Cardiac muscle cell (in vitro differentiated cells and primary cell): ENCODE measurements around the gene AP1G2. TPM values are rescaled to one million over a fixed set of nuclear protein-coding genes. Genes with fewer than 3 reads are reported as not detected.

ENCODE experiments used
- DNase-seq, 2 donors: peaks; one replicate each; pipeline versions ENCODE4 v3.0.0 to v3.0.0-alpha.2; 2010 to 2017; ENCODE audit warnings: low read depth in 1 of 2, low spot score in 1 of 2
- H3K27ac ChIP-seq: fragments of 200-600 bp; sonication (generic); 2 replicates; pipeline ENCODE4 v1.5.1; 2016
- H3K27me3 ChIP-seq: fragments of 200-600 bp; sonication (generic); 2 replicates; pipeline ENCODE4 v1.6.0; 2016; ENCODE audit warnings: control low read depth
- H3K36me3 ChIP-seq: fragments of 200-600 bp; sonication (generic); 2 replicates; pipeline ENCODE4 v1.5.1; 2016; ENCODE audit warnings: control low read depth
- H3K4me1 ChIP-seq: fragments of 200-600 bp; sonication (generic); 2 replicates; pipeline ENCODE4 v1.8.1; 2017; ENCODE audit warnings: low read depth, mild to moderate bottlenecking, mixed run types
- H3K4me3 ChIP-seq: fragments of 200-600 bp; sonication (generic); 2 replicates; pipeline ENCODE4 v1.5.1; 2016; ENCODE audit warnings: mild to moderate bottlenecking
- H3K9me3 ChIP-seq: fragments of 200-600 bp; sonication (generic); 2 replicates; pipeline ENCODE4 v1.5.1; 2017; ENCODE audit warnings: low read depth, mild to moderate bottlenecking, control low read depth
- CTCF ChIP-seq: IDR thresholded peaks from 2 replicates; pipeline ENCODE4 v1.5.1; 2012; ENCODE audit warnings: low read depth, mild to moderate bottlenecking, low read length
- polyA plus RNA-seq: library from polyadenylated mRNA; unstranded; fragments of >200 nt; fragmentation: Nextera tagmentation; extraction: Ambion mirVana; gene quantifications from 2 replicates; pipeline ENCODE4 v1.2.1, GENCODE V29; 2016
- total RNA-seq: library from RNA; depleted of rRNA; stranded (reverse); fragments of >200 nt; gene quantifications from 2 replicates; pipeline ENCODE4 v1.2.3, GENCODE V29; 2016

Gene AP1G2
- total and polyA plus RNA-seq, 2 experiments from 2014 or later: 123 to 141 TPM

DNA sequence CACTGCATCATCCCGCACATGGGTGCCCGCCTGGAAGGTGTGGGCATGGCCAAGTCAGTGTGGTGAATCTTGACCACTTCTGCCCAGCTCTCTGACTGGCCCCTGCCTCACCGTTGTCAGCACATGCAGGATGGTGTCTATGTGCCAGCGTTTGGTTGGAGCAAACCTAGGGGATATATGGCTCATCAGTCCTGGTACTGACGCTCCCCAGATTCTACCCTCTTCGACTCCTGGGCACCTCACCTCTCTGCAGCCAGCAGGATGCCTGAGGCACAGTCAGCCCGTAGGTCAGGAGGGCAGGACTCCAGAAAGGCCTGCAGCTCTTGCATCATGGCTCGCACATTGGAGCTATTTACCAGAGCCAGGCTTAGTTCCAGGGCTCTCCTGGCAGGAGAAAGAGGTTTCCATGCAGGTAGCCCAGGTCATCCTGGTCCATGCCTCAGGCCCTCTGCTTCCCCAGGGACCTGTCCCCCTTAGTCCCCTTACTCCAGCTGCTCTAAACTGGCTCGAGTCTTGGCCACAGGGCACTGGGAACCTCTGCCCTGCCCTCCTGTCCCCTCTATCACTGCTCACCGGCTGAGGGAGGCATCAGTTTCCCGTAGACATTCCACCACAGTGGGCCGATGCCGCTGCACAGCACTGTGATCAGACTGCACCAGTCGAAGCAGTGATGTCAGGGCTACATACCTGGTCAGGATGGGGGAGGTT, 4.0 kb downstream of the AP1G2 start:
- Histone ChIP-seq H3K4me3 (no peak overlapping the region), H3K27me3 (no peaks in the 10 kb centered on the region), H3K4me1 (peaks cover 14% of the 10 kb centered on the region), H3K27ac (no peak overlapping the region), H3K36me3 (peaks cover 12% of the 10 kb centered on the region), H3K9me3 (no peaks in the 10 kb centered on the region)
- TF ChIP-seq CTCF: no peak
- DNase-seq: no peak

DNA sequence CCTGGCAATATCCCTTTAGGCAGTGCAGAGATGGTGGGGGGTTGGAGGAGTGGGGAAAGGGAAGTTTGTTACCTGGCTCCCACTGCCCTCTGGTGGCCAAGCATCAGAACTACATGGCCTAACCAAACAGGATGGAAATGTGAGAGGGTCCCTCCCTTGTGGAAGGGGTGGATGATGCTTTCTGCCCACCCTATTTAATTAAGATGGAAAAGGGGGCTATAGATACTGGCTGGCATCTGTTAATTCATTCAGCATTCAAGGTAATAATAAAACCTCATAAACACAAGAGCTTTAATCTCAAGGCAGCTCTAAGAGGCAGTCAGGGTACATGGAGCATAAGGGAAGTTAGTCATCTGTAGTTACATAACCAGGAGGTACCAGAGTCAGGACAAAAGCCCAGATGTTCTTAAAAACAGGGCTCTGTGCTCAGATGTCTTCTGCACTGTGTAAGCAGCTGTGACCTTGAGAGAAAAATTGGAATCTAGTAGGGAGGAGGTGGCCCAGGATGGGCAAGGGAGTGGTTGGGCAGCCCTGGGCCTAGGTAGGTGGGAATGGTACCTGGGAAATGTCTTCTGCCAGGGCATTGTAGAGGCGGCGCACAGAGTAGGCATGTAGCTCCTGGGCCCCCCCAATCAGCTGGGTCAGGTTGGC, 4.6 kb downstream of the AP1G2 start:
- Histone ChIP-seq H3K27me3 (no peaks in the 10 kb centered on the region), H3K4me3 (no peak overlapping the region), H3K36me3 (peaks cover 12% of the 10 kb centered on the region), H3K4me1 (peaks cover 7% of the 10 kb centered on the region), H3K27ac (no peak overlapping the region), H3K9me3 (no peaks in the 10 kb centered on the region)
- peak; percentile 67 to 77 for DNase-seq
- TF ChIP-seq CTCF: peak; percentile 96

DNA sequence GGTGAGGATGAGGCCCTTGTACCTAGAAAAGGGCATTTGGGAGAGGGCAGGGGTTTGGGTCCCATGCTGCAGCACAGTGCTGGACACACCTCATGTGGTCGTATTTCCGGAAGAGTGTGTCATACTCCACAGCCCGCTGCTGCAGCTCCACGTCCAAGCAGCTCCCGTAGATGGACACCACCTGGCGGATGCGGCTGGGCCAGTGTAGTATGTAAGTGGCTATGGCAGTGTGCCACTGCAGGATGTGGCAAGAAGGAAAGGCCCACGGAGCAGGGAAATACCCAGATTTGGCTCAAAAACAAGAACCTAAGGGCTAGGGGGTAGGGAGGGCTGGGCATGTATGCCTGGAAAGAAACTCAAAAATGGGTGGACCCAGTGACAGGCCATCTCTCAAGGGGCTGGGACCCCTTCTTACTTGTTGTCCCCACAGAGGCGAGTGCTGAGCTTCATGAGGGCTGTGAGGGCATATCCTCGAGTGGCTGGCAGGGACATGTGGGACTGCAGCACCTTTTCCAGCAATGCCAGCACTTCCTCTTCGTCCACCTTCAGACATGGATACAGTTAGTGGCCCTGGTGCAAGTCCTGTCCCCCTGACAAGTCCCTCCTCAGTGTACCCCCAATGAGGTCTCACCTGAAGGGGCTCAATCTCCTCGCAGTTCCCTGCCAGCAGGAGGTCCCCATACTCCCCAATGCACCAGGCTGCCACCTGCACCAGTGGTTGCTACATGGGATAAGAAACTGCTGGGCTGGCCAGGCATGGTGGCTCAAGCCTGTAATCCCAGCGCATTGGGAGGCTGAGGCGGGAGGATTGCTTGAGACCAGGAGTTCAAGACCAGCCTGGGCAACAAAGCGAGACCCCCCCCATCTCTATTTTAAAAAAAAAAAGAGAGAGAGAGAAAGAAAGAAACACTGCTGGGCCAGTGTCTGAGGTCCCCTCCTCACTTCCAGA, 5.4 kb downstream of the AP1G2 start:
- Histone ChIP-seq H3K27ac (no peak overlapping the region), H3K9me3 (no peaks in the 10 kb centered on the region), H3K4me1 (peaks cover 5% of the 10 kb centered on the region), H3K4me3 (no peak overlapping the region), H3K27me3 (no peaks in the 10 kb centered on the region), H3K36me3 (peaks cover 12% of the 10 kb centered on the region)
- DNase-seq: peak in 1 of 2 donors; percentile 68
- TF ChIP-seq CTCF: no peak

DNA sequence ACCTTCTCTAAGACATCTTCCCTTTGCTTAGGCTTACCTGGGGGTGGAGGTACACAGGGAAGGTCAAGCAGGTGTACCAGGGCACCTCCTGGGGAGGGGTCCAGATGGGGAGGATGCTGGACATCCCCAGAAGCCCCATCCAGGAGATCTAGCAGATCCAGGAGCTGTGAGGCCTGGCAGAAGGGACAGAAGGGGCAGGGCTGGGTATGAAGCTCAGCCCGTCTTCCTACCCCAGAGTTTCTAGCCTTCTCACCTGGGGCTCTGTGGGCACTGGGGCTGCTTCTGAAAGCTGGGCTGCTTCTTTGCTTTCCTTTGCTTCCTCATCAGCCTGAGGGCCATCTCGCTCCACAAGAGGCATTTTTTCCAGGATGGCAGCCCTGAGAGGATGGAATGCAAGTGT, 6.3 kb downstream of the AP1G2 start:
- Histone ChIP-seq H3K27ac (no peak overlapping the region), H3K9me3 (no peaks in the 10 kb centered on the region), H3K4me3 (no peak overlapping the region), H3K36me3 (peaks cover 12% of the 10 kb centered on the region), H3K27me3 (no peaks in the 10 kb centered on the region), H3K4me1 (peaks cover 7% of the 10 kb centered on the region)
- TF ChIP-seq CTCF: no peak
- no peak for DNase-seq

GRCh38 chr14:23559926-23560520, 7.6 kb downstream of the AP1G2 start:
- no peak overlapping the region for H3K4me3 ChIP-seq
- no peak overlapping the region for H3K27ac ChIP-seq
- H3K27me3 ChIP-seq: no peaks in the 10 kb centered on the region
- no peak for TF ChIP-seq CTCF
- no peaks in the 10 kb centered on the region for H3K9me3 ChIP-seq
- DNase-seq: no peak
- H3K36me3 ChIP-seq: peaks cover 12% of the 10 kb centered on the region
- H3K4me1 ChIP-seq: peaks cover 10% of the 10 kb centered on the region
